HuH-7.5 (cell line): ENCODE measurements around the gene NPRL2.
A peak's percentile ranks its signal among the peaks of the same experiment; 100 is the strongest.

Experiments
- DNase-seq: peaks from one replicate; pipeline ENCODE4 v3.0.0; 2011; ENCODE audit warnings: low spot score

NPRL2 gene

DNA sequence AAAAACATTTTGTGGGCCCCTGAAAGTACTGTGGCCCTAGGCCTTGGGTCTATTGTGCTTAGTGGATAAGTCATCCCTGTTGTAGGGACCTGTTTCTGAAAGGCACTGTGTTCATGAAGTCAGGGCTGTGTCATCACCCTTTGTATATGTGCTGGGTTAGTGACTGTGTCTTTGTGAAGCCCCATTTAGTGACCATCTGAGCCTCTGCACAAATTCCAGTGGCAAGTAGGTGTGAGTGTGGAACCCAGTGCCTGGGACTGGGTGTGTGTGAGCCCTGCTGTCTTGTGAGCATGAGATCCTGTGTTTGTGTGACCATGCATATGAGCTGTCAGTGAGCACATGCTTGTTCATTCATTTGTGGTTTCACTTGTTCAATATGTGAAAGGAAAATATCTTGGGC, 46.0 kb downstream of the NPRL2 start:
- DNase-seq: no peak

DNA sequence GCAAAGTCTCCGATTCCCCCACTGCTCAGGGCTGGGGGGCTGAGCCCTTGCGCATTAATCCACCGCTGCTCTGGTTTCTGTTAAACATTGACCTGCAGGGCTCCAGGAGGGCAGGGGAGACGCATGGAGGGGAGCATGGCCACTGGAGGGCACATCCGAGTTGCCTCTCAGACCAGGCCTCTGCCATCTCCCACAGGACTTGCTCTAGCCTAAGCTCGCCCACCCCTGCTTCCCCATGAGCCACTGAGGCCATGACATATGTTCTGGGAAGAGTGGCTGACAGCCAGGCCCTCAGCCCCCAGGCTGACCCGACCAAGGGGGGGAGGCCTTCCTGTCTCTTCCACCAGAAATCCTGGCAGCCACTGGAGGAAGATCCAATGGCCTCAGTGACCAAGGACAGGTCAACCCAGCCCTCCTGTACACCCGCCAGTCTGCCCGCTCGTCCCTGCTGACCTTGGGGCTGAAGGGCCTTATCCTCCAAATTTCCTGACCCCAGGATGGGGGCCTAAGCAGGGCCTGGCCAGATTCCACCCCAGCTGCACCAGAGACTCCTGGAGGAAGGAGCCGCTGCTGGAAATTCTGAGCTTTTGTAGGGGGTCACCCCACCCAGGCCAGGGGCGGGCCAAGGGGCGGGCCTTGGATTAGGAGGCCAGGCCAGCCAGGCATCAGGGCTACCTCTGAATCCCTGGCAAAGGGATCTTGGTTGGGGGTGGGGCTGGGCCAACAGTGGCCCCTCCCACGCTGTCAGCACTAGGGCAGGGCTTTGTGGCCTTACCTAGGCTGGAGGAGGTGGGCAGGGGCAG, 47.4 kb downstream of the NPRL2 start, which contains the start of gene HYAL1:
Gene HYAL1 (minus strand): TSS at position 562 of the 803 bp plus-strand sequence. CDS start 618 bp downstream, outside the sequence.
- no peak for DNase-seq

GRCh38 chr3:50302095-50303012, 48.2 kb downstream of the NPRL2 start:
- DNase-seq: no peak

GRCh38 chr3:50300681-50301254, 49.8 kb downstream of the NPRL2 start:
- DNase-seq: no peak

- DNase-seq: no peak
These were observed 50.5 kb downstream of the NPRL2 start for GRCh38 chr3:50299929-50300680.

- no peak for DNase-seq
These were observed 51.0 kb downstream of the NPRL2 start for GRCh38 chr3:50299638-50299928.

- peak; percentile 98 for DNase-seq
These were observed 51.5 kb downstream of the NPRL2 start, which contains the start of the genes HYAL3 and NAA80 for GRCh38 chr3:50298836-50299637. Gene HYAL3 (minus strand): TSS chr3:50299405. CDS start chr3:50295602, 3,803 bp downstream. Gene NAA80 (minus strand): TSS chr3:50299405. CDS start chr3:50297463, 1,942 bp downstream.

DNA sequence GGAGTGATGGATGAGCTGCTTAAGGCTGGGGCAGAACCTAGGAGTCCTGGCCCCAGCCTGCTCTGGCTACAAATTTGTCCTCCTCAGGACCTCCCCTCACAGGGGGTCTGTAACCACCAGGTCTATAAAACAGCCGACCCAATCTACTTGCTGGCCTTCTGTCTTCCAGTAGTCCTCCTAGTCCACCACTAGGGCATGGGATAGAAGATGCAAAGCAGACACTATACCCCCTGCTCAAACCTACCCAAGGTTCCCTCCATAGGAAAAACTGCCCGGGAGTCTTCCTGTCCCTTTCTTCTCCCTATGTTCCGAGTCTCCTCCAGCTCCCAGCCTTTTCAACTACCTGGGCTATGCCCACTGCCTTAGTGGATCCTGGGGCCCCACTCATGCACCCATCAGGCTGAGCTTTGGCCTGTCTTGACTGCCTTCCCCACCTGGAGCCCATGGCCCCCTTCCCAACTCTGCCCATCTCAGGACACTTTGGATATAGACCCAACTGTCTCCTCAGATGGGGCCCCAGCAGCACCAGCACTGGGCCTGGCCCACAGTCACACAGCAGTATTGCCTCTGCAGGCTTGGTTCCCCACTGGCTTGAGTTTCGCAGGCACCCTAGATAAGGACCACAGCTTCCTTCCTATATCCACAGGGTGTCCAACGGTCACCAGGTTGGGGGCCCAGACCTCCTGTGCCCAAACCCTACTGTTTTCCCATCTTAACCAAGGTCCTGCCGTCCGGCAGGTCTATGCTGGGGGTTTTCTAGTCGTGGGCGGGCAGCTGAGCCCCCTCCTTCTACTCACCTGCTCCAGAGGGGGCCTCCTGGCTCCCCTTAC, 52.5 kb downstream of the NPRL2 start:
- DNase-seq: peak; percentile 57

- no peak for DNase-seq
These were observed 53.2 kb downstream of the NPRL2 start for GRCh38 chr3:50297384-50297775.
